Muscle layer of duodenum (tissue), 2 donors: ENCODE results near the gene TXNL4B.

ENCODE experiments used
- H3K27ac ChIP-seq: one replicate; pipeline ENCODE4 v1.7.0; 2013; ENCODE audit warnings: mild to moderate bottlenecking, low read length
- H3K27me3 ChIP-seq: one replicate; pipeline ENCODE4 v1.7.0; 2013; ENCODE audit warnings: low read depth, mild to moderate bottlenecking, control low read depth, low read length
- H3K36me3 ChIP-seq, 2 donors: one replicate each; pipeline ENCODE4 v1.7.0; 2013; ENCODE audit warnings: low read length in 2 of 2, control low read depth in 1 of 2, mild to moderate bottlenecking in 1 of 2; ENCODE audit not compliant: insufficient read depth in 2 of 2, control insufficient read depth in 1 of 2
- H3K4me1 ChIP-seq, 2 donors: one replicate each; pipeline ENCODE4 v1.7.0; 2013; ENCODE audit warnings: low read length in 2 of 2, mild to moderate bottlenecking in 2 of 2, control low read depth in 1 of 2, moderate library complexity in 1 of 2; ENCODE audit not compliant: insufficient read depth in 2 of 2, control insufficient read depth in 1 of 2
- H3K4me3 ChIP-seq, 2 donors: one replicate each; pipeline ENCODE4 v1.7.0; 2013; ENCODE audit warnings: low read length in 2 of 2, low read depth in 1 of 2, mild to moderate bottlenecking in 1 of 2
- H3K9me3 ChIP-seq, 2 donors: one replicate each; pipeline ENCODE4 v1.7.0; 2013; ENCODE audit warnings: low read length in 2 of 2, control low read depth in 1 of 2, mild to moderate bottlenecking in 1 of 2; ENCODE audit not compliant: control insufficient read depth in 1 of 2
- donor health status: healthy.

The TXNL4B gene

DNA sequence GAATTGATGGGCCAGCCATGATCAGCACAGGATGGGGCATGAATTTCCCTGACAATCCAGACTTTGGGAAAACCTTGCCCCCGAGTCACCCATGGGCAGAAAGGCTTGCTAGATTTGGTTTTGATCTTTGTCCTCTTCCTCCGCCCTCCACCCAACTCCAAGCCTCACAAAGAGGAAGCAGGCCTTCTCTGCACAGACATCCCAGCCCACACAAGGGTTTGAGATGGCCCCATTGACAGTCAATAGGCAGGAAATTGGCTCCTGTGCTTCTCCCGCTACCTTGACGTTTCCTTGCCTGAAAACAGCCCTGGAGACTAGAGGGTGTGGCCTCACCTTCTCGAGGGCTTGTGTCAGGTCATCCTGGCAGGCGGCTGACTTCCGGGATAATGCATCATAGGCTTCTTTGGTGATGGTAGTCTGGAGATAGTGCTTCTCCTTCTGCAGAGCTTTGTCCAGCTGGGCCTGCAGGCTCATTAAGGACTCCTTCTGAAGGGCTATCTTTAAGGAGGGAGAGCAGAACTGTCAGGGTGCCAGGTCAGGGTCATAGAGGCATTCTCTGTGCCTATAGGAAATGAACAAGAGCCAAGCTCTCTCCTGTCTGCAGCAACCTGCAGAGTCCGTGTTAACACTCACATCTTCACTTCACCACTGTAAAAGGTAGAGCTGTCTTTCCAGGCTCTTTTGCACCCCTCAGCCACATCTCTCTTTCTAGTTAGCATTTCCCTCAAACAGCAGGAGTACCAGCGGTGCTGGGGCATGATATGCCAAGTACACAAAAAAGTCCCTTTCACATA lies 32.4 kb upstream of the TXNL4B start:
- no peaks in the 10 kb centered on the region for H3K36me3 ChIP-seq
- H3K27ac ChIP-seq, result no peak overlapping the region
- no peaks in the 10 kb centered on the region for H3K9me3 ChIP-seq
- no peaks in the 10 kb centered on the region for H3K4me1 ChIP-seq
- no peaks in the 10 kb centered on the region for H3K27me3 ChIP-seq
- no peak overlapping the region for H3K4me3 ChIP-seq

DNA sequence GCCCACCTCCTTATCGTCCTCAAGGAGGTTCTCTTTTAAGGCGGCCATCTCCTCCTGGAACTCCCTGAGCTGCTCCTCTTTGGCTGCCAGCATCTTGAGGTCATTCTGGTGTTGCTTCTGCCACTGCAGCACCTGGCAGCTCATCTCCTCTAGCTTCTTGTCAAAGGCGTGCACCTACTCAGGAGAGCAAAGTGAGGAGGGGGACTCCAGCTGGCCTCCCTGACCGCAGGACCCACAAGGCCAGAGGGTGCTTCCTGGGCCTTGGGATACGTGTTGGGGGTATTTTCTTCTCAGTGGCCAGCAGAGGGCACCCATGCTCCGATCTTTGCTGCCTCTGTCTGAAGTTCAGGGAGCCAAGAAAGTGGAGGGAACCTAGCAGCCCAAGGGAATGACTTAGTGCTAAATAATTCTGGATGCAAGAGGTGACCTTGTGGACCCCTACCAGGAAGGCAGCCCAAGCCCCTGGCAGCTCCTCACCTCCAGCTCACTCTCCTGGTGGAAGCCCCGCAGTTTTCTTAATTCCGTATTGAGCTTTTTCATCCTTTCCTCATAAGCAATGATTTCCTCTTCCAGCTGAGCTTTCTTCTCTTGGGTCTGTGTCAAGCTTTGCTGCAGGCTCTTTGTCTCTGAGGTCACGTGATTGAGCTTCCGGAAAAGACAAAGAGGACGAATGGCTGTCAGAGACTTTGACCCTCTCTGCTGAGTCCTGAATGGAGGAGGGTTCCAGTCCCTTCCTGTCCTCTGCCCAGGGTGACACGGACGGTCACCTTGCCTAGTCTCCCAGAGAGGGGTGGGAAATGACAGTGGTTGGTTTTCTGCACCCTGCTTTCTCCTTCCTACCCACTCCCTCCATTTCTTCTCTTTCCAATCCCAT lies 31.6 kb upstream of the TXNL4B start:
- no peaks in the 10 kb centered on the region for H3K4me1 ChIP-seq
- no peak overlapping the region for H3K27ac ChIP-seq
- H3K27me3 ChIP-seq, result no peaks in the 10 kb centered on the region
- H3K9me3 ChIP-seq, result no peaks in the 10 kb centered on the region
- H3K36me3 ChIP-seq, result no peaks in the 10 kb centered on the region
- H3K4me3 ChIP-seq, result no peak overlapping the region

DNA sequence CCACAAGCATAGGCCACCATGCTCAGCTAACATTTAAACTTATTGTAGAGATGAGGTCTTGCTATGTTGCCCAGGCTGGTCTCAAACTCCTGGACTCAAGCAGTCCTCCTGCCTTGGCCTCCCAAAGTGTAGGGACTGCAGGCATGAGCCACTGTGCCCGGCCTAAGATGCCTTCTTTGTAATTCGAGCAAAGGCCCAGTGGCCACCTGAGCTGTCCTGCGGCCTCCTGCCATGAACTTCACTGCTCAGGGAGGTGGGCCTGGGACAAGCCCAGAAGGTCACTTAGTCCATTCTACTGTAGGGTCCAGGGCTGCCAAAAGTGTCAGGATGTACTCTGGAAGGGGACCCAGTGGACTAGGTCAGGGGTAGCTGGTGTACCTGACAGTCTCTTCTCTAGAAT lies 30.7 kb upstream of the TXNL4B start:
- no peak overlapping the region for H3K4me3 ChIP-seq
- H3K9me3 ChIP-seq, result no peaks in the 10 kb centered on the region
- H3K4me1 ChIP-seq, result no peaks in the 10 kb centered on the region
- no peaks in the 10 kb centered on the region for H3K27me3 ChIP-seq
- H3K36me3 ChIP-seq, result no peaks in the 10 kb centered on the region
- no peak overlapping the region for H3K27ac ChIP-seq

DNA sequence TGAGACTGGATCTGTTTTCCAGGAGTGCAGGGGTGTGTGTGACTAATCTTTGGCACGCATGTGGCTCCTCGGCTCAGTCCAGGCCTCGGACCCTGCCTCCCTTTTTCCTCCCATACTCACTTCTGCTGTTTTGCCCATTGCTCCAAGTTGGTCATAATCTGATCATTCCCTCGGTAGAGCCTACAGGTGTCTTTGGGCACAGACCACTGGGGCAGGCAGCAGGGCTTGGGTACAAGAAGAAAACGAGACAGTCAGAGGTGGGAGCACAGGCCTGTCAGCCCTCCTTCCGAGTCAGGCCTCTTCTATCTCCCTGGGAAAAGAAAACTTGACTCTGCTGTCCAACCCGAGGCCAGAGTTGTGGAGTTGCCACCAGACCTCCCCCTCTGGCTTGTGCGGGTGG lies 30.0 kb upstream of the TXNL4B start:
- Histone ChIP-seq H3K4me3 (no peak overlapping the region), H3K4me1 (no peaks in the 10 kb centered on the region), H3K27ac (no peak overlapping the region), H3K9me3 (no peaks in the 10 kb centered on the region), H3K27me3 (no peaks in the 10 kb centered on the region), H3K36me3 (no peaks in the 10 kb centered on the region)

DNA sequence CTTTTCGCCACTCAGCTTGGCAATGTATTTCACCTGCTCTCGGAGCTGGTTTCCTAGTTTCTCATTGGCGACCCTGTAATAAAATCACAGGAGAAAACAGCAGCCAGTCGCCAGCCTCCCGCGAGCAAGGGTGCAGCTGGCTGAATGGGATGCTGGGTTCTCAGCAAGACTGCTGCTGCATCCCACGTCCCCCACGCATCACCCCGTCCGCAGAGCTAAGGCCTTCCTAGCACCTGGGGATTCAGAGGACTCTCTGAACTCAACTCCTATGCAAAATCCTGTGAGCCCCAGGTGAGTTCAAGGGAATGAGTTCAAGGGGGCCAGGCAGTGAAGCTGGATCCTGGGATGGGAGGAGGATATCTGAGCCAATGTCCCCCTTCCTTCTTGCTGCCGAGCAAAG lies 29.5 kb upstream of the TXNL4B start:
- no peaks in the 10 kb centered on the region for H3K4me1 ChIP-seq
- no peak overlapping the region for H3K4me3 ChIP-seq
- H3K27me3 ChIP-seq, result no peaks in the 10 kb centered on the region
- no peaks in the 10 kb centered on the region for H3K36me3 ChIP-seq
- no peaks in the 10 kb centered on the region for H3K9me3 ChIP-seq
- no peak overlapping the region for H3K27ac ChIP-seq

DNA sequence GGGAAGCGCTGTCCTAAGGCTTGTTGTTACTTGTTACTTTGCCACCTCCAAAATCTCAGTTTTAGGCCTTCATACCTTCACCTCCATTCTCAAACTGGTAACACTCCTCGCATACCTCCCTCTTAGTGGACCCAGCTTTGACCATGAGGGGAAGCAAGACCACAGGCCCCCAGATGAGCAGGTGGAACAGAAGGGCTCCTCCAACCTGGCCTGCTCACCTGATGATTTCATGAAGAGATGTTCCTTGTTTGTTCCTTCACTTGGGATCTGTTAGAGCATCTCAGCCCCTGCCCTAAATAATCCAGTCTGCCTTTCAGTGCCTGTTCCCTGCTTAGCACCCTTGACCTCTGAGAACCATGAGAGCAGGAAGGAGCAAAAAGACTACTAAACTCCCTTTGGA lies 28.9 kb upstream of the TXNL4B start:
- no peaks in the 10 kb centered on the region for H3K36me3 ChIP-seq
- no peaks in the 10 kb centered on the region for H3K4me1 ChIP-seq
- no peak overlapping the region for H3K4me3 ChIP-seq

DNA sequence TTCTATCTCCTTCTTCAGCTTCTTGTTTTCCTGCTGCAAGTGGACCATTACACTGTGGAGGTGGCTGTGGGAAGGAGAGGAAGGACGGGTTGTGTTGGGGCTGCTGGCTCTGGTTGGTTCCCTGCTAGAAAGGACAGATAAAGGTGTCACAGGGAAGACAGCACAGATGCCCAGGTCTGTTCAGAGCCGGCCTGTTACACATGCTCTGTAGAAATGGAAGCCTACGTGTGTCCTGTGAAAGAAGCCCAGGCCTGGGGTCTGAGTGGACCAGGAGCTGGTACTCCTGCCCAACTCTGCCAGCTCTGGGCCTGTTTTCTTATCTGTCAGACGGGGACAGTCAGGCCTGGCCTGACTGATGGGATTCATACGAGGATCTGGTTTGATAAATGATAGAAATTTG lies 26.6 kb upstream of the TXNL4B start:
- no peaks in the 10 kb centered on the region for H3K36me3 ChIP-seq
- H3K4me1 ChIP-seq, result no peaks in the 10 kb centered on the region
- no peak overlapping the region for H3K4me3 ChIP-seq
- H3K9me3 ChIP-seq, result no peaks in the 10 kb centered on the region
- H3K27ac ChIP-seq, result no peak overlapping the region
- H3K27me3 ChIP-seq, result no peaks in the 10 kb centered on the region

More for the DNA sequence above, 28.9 kb upstream of the TXNL4B start:
- Histone ChIP-seq H3K9me3 (no peaks in the 10 kb centered on the region), H3K27ac (no peak overlapping the region), H3K27me3 (no peaks in the 10 kb centered on the region)

DNA sequence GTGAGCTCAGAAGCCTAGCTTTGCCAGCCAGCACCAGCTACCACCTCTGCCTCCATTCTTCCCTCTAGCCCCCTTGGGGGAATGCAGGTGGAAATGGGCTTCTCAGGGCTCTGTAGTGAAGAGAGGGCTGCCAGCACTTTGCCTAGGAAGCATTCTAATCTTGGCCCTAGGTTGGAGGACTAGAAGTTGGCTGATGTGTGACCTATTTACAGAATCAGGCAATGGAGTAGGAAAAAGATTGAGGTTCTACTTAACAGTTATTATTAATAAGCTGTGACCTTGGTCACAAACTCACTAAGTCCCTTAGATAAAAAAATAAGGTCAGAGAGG lies 20.2 kb upstream of the TXNL4B start:
- Histone ChIP-seq H3K27me3 (no peaks in the 10 kb centered on the region), H3K4me3 (no peak overlapping the region), H3K9me3 (no peaks in the 10 kb centered on the region), H3K36me3 (peaks cover 47 to 49% of the 10 kb centered on the region in 2 donors), H3K27ac (no peak overlapping the region), H3K4me1 (no peaks in the 10 kb centered on the region)

DNA sequence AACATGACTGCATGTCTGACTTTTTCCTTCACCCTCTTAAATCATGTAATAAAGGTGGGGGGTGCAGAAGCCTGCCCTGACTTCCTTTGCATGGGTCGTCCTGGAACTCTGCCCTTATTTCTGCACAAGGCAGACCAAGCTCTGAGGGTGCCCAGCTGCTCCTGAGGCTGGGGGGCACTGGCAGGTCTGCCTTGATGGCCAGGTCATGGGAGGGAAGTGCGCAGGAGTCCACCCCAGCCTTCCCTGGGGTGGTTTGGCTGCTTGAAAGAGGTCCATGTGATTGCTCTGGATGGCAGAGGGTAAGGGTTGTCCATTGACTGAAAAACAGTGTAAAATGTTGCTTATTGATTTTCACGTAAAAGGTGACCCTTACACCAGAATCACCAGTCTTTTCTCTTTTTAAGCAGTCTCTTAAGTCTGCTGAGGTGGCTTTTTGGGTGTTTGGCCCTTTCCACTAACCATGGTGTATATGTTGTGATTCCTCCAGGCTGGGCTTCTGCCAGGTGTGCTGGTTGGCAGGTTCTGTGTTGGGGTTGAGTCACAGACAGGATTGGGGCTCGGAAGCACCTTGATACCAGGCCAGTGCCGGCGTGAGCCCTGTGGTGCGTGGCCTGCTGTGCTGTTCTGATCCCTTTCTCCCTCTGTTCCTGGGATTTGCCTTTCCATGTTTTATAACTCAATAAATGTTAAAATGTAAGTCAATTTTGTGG lies 19.6 kb upstream of the TXNL4B start:
- H3K4me1 ChIP-seq, result no peaks in the 10 kb centered on the region
- H3K36me3 ChIP-seq, result peaks cover 52 to 55% of the 10 kb centered on the region in 2 donors
- no peaks in the 10 kb centered on the region for H3K9me3 ChIP-seq
- H3K4me3 ChIP-seq, result no peak overlapping the region
- H3K27me3 ChIP-seq, result no peaks in the 10 kb centered on the region
- H3K27ac ChIP-seq, result no peak overlapping the region

DNA sequence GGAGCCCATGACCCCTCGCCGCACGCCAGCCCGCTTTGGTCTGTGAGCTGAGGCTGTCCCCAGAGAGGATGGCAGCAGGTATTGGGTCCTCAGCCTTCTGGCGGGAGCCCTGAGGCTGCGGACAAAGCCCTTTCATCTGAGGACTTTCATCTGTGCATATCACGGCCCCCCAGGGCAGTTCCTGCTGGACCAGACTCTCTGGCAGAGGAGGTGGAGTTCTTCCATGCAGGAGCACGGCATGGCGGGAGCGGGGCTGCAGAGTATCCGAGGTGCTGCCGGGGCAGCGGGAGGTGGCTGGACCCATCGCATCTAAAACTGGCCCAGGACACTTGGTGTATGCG lies 19.0 kb upstream of the TXNL4B start:
- H3K4me1 ChIP-seq, result no peaks in the 10 kb centered on the region
- H3K4me3 ChIP-seq, result no peak overlapping the region
- H3K9me3 ChIP-seq, result no peaks in the 10 kb centered on the region
- H3K27ac ChIP-seq, result no peak overlapping the region
- H3K27me3 ChIP-seq, result no peaks in the 10 kb centered on the region
- peaks cover 59 to 61% of the 10 kb centered on the region in 2 donors for H3K36me3 ChIP-seq

DNA sequence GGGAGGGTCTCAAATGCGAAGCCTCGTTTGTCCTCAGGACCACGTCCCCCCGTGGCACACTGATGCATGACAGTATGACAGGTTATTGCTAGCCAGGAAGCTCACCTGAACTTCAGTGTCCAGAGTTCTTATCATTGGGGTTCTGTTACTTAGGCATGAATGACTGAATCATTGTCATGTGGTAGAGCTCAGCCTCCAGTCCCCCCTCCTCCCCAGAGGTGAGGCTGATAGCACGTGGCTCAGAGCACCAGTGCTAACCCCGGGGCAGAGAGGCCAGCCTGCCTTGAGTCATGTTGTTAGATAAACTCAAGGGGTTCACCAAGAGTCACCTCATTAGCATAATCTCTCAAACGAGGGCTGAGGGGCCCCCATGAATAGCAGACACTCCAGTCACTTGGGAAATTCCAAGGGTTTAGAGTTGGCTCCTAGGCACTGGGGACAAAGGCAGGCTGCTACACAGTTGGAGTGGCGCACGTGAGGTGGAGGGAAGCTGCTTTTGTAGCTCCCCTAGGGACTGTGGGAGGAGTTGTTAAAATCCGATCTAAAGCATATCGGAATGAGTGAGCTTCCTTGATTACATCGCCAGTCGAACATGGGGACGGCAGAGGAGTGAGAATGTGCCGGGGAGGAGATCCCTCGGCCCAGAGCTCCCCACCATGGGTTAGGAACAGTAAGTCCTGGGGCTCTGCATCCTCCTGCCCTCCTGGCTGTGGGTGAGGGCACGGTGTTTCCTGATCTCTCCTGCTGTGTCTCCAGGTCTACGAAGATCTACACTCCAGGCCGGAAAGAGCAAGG lies 18.4 kb upstream of the TXNL4B start:
- no peaks in the 10 kb centered on the region for H3K4me1 ChIP-seq
- H3K36me3 ChIP-seq, result peaks cover 63 to 67% of the 10 kb centered on the region in 2 donors
- H3K27me3 ChIP-seq, result no peaks in the 10 kb centered on the region
- H3K4me3 ChIP-seq, result no peak overlapping the region
- H3K27ac ChIP-seq, result no peak overlapping the region
- H3K9me3 ChIP-seq, result no peaks in the 10 kb centered on the region
